C4-2B (cell line): ENCODE data around the gene KCNJ12.

ENCODE experiments used
- CTCF ChIP-seq: fragments of 450-650 bp; conservative IDR thresholded peaks from 2 replicates; pipeline ENCODE4 v1.5.1; 2017; ENCODE audit warnings: mild to moderate bottlenecking
- ZFX ChIP-seq: fragments of 450-650 bp; IDR thresholded peaks from 2 replicates; pipeline ENCODE4 v1.6.1; 2017

GRCh38 chr17:21385281-21385845 is 9.2 kb downstream of the KCNJ12 start:
- TF ChIP-seq CTCF = no peak
- no peak for TF ChIP-seq ZFX
